ENCODE data around the gene ESYT3.
"Not testable (repeated sequence)": the region's sequence is repeated elsewhere in the genome, so short reads cannot be mapped to it uniquely, and the experiment has no call there.

The ESYT3 gene

DNA sequence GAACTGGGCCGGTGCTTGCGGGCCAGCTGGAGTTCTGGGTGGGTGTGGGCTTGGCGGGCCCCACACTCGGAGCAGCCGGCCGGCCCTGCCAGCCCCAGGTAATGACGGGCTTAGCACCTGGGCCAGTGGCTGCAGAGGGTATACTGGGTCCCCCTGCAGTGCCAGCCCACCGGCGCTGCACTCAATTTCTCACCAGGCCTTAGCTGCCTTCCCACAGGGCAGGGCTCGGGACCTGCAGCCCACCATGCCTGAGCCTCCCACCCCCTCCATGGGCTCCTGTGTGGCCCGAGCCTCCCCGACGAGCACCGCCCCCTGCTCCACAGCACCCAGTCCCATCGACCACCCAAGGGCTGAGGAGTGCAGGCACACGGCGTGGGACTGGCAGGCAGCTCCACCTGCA lies 50.3 kb downstream of the ESYT3 start:
- not testable (repeated sequence) for DNase-seq (ENCODE audit: extremely low read depth in 1 of 2, low read depth in 1 of 2)

DNA sequence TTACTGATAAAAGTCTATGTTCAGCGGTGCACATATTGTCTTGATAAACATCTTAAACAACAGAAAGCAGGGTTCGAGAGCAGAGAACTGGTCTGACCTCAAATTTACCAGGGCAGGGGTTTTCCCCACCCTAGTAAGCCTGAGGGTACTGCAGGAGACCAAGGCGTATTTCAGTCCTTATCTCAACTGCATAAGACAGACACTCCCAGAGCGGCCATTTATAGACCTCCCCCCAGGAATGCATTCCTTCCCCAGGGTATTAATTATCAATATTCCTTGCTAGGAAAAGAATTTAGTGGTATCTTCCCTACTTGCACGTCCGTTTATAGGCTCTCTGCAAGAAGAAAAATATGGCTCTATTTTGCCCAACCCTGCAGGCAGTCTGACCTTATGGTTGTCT lies 52.2 kb downstream of the ESYT3 start:
- DNase-seq (ENCODE audit: extremely low read depth in 1 of 2, low read depth in 1 of 2): not testable (repeated sequence)

- no peak for DNase-seq (ENCODE audit: extremely low read depth in 1 of 2, low read depth in 1 of 2)
Observed at GRCh38 chr3:138491971-138492370, 57.6 kb downstream of the ESYT3 start.

- no peak for DNase-seq (ENCODE audit: extremely low read depth in 1 of 2, low read depth in 1 of 2)
Observed at GRCh38 chr3:138492980-138493675, 58.7 kb downstream of the ESYT3 start.

DNA sequence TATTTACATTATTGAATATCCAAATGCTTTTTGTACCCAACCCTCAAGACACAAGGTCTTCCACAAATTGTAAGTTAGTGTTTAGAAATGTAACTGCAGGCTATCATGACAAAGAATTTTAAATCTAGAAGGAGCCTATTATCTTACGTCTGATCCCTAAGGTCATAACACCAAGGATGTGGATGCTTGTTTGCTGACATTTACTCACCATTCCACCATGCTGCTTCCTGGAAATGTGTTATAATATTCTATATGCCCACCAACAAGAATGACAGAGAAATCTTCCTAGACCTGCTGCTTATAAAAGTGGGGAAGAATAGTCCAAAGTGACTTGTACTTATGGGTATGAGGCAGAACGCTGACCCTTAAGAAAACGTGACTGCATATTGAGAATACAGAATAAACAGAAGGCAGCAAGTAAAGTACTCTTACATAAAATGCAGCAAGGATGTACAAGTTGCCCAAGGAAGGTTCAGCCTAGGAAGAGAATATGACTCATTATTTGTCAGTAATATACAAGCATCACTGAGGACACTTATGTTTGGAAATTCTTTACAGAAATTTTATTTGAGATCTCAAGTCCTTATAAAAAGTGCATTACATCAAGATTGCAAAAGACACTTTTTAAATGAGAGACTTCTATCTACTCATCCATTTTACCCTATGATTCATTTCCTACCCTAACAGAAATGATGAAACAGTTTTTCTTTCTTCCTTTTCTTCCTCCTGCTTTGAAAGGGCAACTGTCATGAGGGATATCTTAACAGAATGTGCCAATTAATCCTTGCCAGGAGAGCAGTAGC lies 59.6 kb downstream of the ESYT3 start:
- DNase-seq (ENCODE audit: extremely low read depth in 1 of 2, low read depth in 1 of 2): no peak

DNA sequence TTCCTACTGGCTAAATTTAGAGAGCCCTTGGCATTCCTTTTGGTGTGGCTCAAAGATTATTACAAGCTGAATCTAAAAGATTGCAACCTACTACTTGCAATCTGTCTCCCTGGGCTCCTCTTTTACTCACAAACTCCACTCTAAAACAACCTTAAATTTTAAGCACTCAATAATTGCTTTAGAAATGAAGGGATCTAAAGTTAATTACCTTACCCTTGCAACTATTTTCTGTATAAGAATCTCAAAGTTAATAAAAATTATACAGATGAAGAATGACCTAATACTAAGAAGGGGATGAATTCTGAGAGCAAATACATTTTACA lies 60.2 kb downstream of the ESYT3 start:
- no peak for DNase-seq (ENCODE audit: extremely low read depth in 1 of 2, low read depth in 1 of 2)

DNA sequence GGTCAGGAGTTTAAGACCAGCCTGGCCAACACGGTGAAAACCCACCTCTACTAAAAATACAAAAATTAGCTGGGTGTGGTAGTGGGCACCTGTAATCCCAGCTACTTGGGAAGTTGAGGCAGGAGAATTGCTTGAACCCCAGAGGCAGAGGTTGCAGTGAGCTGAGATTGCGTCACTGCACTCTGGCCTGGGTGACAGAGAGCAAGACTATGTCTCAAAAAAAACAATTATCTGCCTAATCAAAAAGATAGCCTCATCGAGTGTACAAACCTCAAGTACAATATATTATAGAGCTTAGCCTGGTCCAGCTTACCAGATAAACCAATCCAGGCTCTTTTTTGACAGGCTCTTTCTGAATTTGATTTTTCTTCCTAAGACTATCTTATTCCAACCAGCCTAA lies 61.2 kb downstream of the ESYT3 start:
- not testable (repeated sequence) for DNase-seq (ENCODE audit: extremely low read depth in 1 of 2, low read depth in 1 of 2)

DNA sequence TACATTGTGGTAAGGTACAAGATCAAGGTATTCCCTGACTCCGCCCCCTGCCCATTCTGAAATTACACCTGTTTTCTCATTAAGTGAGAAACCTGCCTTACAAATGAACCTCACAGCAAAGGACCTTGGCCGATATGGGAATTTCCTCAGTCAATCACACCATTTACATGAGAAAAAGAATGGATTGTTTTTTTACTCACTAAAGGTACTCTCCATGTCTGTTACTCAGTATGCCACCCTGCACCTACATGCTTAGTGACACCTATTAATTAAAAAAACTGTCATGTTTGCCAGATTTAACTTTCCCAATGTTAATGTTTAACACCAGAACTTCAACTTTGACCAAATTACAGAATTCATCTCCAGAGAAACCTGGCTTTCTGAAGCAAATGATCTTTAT lies 62.0 kb downstream of the ESYT3 start:
- no peak for DNase-seq (ENCODE audit: extremely low read depth in 1 of 2, low read depth in 1 of 2)

- DNase-seq (ENCODE audit: extremely low read depth in 1 of 2, low read depth in 1 of 2): no peak
Observed at GRCh38 chr3:138497021-138497420, 62.6 kb downstream of the ESYT3 start.

DNA sequence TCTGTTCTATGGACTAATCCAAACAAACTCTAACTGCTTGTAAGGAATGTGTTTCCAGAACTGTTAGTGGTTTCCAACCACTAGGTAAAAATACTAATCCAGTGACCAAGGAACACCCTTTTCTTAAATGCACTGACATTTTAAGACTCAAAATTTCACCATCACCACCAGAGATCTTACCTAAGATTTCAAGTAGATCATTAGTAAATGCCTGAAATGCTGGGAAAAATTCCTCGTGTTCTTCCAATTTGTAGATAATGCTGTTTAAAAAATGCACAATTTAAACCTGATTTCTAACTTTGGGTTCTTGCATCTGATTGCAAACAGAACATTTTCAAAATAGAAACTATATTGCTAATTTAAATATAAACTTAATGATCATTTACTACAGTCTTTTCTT lies 63.4 kb downstream of the ESYT3 start:
- DNase-seq (ENCODE audit: extremely low read depth in 1 of 2, low read depth in 1 of 2): no peak

GRCh38 chr3:138498991-138499390 lies 64.6 kb downstream of the ESYT3 start:
- DNase-seq (ENCODE audit: extremely low read depth in 1 of 2, low read depth in 1 of 2): no peak

- DNase-seq (ENCODE audit: extremely low read depth in 1 of 2, low read depth in 1 of 2): no peak
Observed at GRCh38 chr3:138507524-138507923, 73.1 kb downstream of the ESYT3 start.

DNA sequence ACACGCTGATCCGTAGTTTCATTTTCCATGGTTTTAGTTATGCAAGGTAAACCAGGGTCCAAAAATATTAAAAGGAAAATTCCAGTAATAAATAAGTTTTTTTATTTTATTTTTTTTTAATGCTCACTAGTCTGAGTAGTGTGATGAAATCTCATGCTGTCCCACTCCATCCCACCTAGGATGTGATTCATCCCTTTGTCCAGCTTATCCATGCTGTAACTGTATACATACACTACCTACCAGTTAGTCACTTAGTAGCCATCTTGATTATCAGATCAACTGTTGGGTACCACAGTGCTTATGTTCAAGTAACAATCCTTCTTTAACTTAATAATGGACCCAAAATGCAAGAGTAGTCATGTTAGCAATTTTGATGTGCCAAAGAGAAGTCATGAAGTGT lies 75.2 kb downstream of the ESYT3 start:
- DNase-seq (ENCODE audit: extremely low read depth in 1 of 2, low read depth in 1 of 2): no peak

DNA sequence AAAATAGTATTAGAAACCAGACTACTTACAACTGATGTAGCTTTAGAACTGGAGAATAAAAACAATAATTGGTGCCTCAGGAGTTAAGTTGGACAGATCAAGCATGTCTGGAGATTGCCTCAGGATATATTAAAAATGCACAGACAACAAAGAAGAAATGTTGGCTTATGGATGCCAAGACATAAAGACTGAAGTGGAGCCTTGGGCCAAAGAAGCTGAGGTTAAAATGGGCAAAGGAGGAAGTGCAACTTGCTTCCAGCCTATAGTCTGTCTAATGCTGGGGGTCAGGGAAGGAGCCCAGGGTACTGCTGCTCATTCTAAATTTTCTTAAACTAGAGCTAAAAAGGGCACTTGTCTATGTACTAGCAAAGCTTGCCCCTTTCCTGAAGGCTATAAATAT lies 77.5 kb downstream of the ESYT3 start:
- no peak for DNase-seq (ENCODE audit: extremely low read depth in 1 of 2, low read depth in 1 of 2)

DNA sequence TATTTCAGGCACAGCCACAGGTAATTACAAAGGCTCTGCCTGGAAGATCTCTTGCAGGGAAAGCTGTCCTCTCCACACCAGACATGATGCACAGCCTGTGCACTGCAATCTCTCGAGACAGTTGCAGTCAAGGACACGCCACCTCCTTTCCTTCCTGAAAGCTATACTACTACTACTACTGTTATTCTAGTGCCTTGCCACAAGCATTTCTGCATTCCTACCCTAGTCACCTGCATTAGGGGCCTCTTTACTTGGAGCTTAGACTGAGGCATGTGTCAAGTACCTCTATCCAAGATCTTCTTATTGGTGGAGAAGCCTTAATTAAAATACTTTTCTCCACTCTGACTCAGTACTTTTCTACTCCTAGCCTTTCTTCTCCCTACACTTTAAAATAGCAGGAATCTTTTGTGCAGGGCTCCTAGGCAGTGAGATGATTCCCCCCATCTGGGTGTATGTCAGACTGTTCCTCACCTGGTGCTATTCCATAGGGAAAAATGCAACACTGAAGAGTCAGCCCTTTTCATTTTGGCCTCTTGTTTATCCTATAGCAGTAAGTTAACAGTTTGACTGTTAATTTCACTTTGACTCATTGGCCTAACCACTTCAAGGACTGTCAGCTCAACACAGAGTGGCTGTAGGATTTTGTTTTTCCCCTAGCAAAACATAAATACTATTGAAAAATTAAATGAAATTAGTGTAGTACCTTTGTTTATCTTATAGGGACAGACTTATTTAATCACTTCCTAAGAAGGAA lies 78.9 kb downstream of the ESYT3 start:
- DNase-seq (ENCODE audit: extremely low read depth in 1 of 2, low read depth in 1 of 2): no peak

- not testable (repeated sequence) for DNase-seq (ENCODE audit: extremely low read depth in 1 of 2, low read depth in 1 of 2)
Observed at GRCh38 chr3:138521445-138521844, 87.0 kb downstream of the ESYT3 start.

Data from activated CD8-positive, alpha-beta memory T cell treated with anti-CD3 and anti-CD28 coated beads for 1 hour (primary cell).